HepG2 (cell line): Measurements from ENCODE around the gene FAM156A. TPM values are rescaled to one million over a fixed set of nuclear protein-coding genes. Genes with fewer than 3 reads are reported as not detected.
A peak's percentile ranks its signal among the peaks of the same experiment; 100 is the strongest.

Experiments
- AGO2 ChIP-seq: fragments of 200-400 bp; formaldehyde crosslinking; optimal IDR thresholded peaks from 2 replicates; pipeline ENCODE3; 2017; ENCODE audit warnings: mild to moderate bottlenecking, low read depth, low read length, moderate library complexity
- ATF7-NPFF ChIP-seq: sonication (generic); formaldehyde crosslinking; IDR thresholded peaks from 2 replicates; pipeline ENCODE4 v1.8.1; 2023; ENCODE audit warnings: mild to moderate bottlenecking, low read depth, missing genetic modification reagents, moderate library complexity
- BHLHE40 ChIP-seq: IDR thresholded peaks from 2 replicates; pipeline ENCODE4 v1.6.1; 2011; ENCODE audit warnings: low read length, improper control_type of control experiment
- KDM5A ChIP-seq: fragments of 200-600 bp; sonication (generic); IDR thresholded peaks from 2 replicates; pipeline ENCODE4 v1.7.0; 2018; ENCODE audit warnings: antibody characterized with exemption, mild to moderate bottlenecking, low read length, borderline replicate concordance
- POLR2AphosphoS2 ChIP-seq: IDR thresholded peaks from 2 replicates; pipeline ENCODE4 v1.6.1; 2011; ENCODE audit warnings: low read depth, low read length, improper control_type of control experiment
- SAP130 ChIP-seq: IDR thresholded peaks from 2 replicates; pipeline ENCODE4 v1.6.1; 2016; ENCODE audit warnings: low read depth
- ZNF296 ChIP-seq: sonication (generic); formaldehyde crosslinking; conservative IDR thresholded peaks from 2 replicates; pipeline ENCODE4 v1.5.0; 2020; ENCODE audit warnings: mild to moderate bottlenecking, missing genetic modification reagents
- ZNF607 ChIP-seq: sonication (generic); formaldehyde crosslinking; IDR thresholded peaks from 2 replicates; pipeline ENCODE4 v1.5.1; 2020; ENCODE audit warnings: missing genetic modification reagents, mild to moderate bottlenecking, borderline replicate concordance
- polyA plus RNA-seq, 8 experiments: library from polyadenylated mRNA; depleted of rRNA in 3 of 8; stranded (reverse) in 7 of 8; unstranded in 1 of 8; fragments of >200 nt; fragmentation: Illumina TruSeq in 4 of 8; extraction: Trizol in 4 of 8; gene quantifications; 2 replicates each; pipeline versions ENCODE4 v1.2.1 to v1.2.3, GENCODE V29; 2011 to 2016; ENCODE audit warnings: low read depth in 4 of 8, missing spikeins in 1 of 8, mixed read lengths in 1 of 8; ENCODE audit not compliant: insufficient read depth in 1 of 8
- total RNA-seq, 5 experiments: library from RNA; depleted of rRNA; stranded (reverse); fragments of >200 nt; fragmentation: Illumina TruSeq; extraction: Trizol; gene quantifications; 2 replicates each; pipeline ENCODE4 v1.2.3, GENCODE V29; 2016; ENCODE audit warnings: low read depth in 1 of 5
- TF ChIP-seq, protein P1 (sequence below), 2 experiments: fragments of 450-650 bp in 1 of 2; sonication (generic) in 1 of 2; formaldehyde crosslinking in 1 of 2; IDR thresholded peaks; 2 replicates each; pipeline versions ENCODE4 v1.6.1 to v1.8.0; 2016 to 2022; ENCODE audit warnings: antibody characterized with exemption in 1 of 2, mild to moderate bottlenecking in 1 of 2, missing genetic modification reagents in 1 of 2
- TF ChIP-seq, protein P2 (sequence below), 2 experiments: sonication (generic) in 1 of 2; formaldehyde crosslinking in 1 of 2; IDR thresholded peaks; 2 replicates each; pipeline versions ENCODE4 v1.4.0 to v1.6.1; 2016 to 2020; ENCODE audit warnings: borderline replicate concordance in 1 of 2, low read depth in 1 of 2, mild to moderate bottlenecking in 1 of 2, missing genetic modification reagents in 1 of 2
- TF ChIP-seq, protein P3 (sequence below): sonication (generic); formaldehyde crosslinking; IDR thresholded peaks from 2 replicates; pipeline ENCODE4 v1.4.0; 2020; ENCODE audit warnings: missing genetic modification reagents
- TF ChIP-seq, protein P4 (sequence below): sonication (generic); formaldehyde crosslinking; IDR thresholded peaks from 2 replicates; pipeline ENCODE4 v1.4.0; 2020; ENCODE audit warnings: missing genetic modification reagents

Gene FAM156A
- total and polyA plus RNA-seq, 2 of the 13 experiments (the other 11 are each of a cell fraction or from before 2014, with no cell fraction given): 15.4 to 53.8 TPM

DNA sequence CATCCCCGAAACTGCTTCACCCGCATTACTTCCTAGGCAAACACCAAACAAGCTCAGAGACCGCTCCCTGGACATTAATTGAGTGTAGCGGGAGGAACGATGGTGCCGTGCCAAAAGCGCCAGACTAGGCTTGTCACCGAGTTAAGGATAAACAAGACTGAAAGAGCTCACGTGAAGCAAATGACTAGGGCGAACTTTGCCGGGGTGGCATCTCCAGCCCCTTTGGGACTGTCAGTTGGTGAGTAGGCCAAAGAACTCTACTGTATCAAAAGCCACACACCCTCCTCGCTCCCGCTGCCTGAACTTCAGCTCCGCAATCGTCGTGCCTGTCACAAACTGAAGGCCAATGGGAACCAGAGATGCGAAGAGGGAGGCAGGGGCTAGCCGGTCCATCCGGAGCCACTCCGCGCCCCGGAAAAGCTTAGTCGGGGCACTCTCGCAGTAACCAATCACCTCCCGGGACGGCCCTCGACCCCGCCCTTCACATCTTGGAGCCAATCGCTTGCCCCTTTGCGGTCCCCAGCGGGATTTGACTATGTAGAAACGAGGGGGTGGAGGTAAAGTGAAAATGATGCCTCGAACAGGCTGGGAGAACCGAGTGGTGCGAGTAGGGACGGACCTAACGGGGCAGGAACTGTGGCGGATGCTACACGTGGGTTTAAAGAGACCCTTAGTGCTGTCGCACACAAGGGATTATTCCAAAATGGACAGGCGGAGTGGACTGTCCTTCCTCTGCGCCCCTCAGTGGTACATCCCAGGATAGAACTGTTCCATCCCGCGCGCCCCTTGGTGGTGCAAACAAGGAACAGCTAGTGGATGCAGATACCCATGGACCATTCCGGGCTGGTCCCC is 37.0 kb upstream of the FAM156A start (continued):
- TF ChIP-seq, protein P1, sequence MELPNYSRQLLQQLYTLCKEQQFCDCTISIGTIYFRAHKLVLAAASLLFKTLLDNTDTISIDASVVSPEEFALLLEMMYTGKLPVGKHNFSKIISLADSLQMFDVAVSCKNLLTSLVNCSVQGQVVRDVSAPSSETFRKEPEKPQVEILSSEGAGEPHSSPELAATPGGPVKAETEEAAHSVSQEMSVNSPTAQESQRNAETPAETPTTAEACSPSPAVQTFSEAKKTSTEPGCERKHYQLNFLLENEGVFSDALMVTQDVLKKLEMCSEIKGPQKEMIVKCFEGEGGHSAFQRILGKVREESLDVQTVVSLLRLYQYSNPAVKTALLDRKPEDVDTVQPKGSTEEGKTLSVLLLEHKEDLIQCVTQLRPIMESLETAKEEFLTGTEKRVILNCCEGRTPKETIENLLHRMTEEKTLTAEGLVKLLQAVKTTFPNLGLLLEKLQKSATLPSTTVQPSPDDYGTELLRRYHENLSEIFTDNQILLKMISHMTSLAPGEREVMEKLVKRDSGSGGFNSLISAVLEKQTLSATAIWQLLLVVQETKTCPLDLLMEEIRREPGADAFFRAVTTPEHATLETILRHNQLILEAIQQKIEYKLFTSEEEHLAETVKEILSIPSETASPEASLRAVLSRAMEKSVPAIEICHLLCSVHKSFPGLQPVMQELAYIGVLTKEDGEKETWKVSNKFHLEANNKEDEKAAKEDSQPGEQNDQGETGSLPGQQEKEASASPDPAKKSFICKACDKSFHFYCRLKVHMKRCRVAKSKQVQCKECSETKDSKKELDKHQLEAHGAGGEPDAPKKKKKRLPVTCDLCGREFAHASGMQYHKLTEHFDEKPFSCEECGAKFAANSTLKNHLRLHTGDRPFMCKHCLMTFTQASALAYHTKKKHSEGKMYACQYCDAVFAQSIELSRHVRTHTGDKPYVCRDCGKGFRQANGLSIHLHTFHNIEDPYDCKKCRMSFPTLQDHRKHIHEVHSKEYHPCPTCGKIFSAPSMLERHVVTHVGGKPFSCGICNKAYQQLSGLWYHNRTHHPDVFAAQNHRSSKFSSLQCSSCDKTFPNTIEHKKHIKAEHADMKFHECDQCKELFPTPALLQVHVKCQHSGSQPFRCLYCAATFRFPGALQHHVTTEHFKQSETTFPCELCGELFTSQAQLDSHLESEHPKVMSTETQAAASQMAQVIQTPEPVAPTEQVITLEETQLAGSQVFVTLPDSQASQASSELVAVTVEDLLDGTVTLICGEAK (IDR thresholded peaks at IDR 0.05): peak; percentile 42
- TF ChIP-seq, protein P1 (CRISPR knock-in tag; IDR thresholded peaks at IDR 0.05): no peak; the same call in 1 of the 2 replicates
- peak; percentile 73; the same call in 1 of the 2 replicates for TF ChIP-seq KDM5A
- peak; percentile 72 for TF ChIP-seq SAP130
- no peak for TF ChIP-seq ZNF296 (CRISPR knock-in tag)
- TF ChIP-seq, protein P2, sequence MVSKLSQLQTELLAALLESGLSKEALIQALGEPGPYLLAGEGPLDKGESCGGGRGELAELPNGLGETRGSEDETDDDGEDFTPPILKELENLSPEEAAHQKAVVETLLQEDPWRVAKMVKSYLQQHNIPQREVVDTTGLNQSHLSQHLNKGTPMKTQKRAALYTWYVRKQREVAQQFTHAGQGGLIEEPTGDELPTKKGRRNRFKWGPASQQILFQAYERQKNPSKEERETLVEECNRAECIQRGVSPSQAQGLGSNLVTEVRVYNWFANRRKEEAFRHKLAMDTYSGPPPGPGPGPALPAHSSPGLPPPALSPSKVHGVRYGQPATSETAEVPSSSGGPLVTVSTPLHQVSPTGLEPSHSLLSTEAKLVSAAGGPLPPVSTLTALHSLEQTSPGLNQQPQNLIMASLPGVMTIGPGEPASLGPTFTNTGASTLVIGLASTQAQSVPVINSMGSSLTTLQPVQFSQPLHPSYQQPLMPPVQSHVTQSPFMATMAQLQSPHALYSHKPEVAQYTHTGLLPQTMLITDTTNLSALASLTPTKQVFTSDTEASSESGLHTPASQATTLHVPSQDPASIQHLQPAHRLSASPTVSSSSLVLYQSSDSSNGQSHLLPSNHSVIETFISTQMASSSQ (IDR thresholded peaks at IDR 0.05; ENCODE audit: low read depth): no peak
- TF ChIP-seq, protein P2 (CRISPR knock-in tag; IDR thresholded peaks at IDR 0.05; ENCODE audit: borderline replicate concordance): no peak
- TF ChIP-seq ZNF607: 0 out of 2 replicates have a peak, but pooled peaks have one; percentile 20
- TF ChIP-seq, protein P3, sequence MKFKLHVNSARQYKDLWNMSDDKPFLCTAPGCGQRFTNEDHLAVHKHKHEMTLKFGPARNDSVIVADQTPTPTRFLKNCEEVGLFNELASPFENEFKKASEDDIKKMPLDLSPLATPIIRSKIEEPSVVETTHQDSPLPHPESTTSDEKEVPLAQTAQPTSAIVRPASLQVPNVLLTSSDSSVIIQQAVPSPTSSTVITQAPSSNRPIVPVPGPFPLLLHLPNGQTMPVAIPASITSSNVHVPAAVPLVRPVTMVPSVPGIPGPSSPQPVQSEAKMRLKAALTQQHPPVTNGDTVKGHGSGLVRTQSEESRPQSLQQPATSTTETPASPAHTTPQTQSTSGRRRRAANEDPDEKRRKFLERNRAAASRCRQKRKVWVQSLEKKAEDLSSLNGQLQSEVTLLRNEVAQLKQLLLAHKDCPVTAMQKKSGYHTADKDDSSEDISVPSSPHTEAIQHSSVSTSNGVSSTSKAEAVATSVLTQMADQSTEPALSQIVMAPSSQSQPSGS (CRISPR knock-in tag): no peak
- no peak for TF ChIP-seq ATF7-NPFF (CRISPR knock-in tag)
- no peak for TF ChIP-seq AGO2
- TF ChIP-seq, protein P4, sequence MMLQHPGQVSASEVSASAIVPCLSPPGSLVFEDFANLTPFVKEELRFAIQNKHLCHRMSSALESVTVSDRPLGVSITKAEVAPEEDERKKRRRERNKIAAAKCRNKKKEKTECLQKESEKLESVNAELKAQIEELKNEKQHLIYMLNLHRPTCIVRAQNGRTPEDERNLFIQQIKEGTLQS (CRISPR knock-in tag): no peak
- TF ChIP-seq BHLHE40: peak; percentile 92
- TF ChIP-seq POLR2AphosphoS2: no peak
